AG09319 (cell line): Measurements from ENCODE around the gene ACOT13.
"Not testable (repeated sequence)": the region's sequence is repeated elsewhere in the genome, so short reads cannot be mapped to it uniquely, and the experiment has no call there.

ENCODE experiments used
- DNase-seq: peaks from one replicate; pipeline ENCODE4 v3.0.0-alpha.2; 2010; ENCODE audit warnings: low read depth; ENCODE audit errors: extremely low read depth
- TF ChIP-seq, protein P1 (sequence below): IDR thresholded peaks from 2 replicates; pipeline ENCODE4 v1.5.1; 2011; ENCODE audit warnings: low read depth, mild to moderate bottlenecking, inconsistent platforms, low read length, moderate library complexity

Gene ACOT13

GRCh38 chr6:24649691-24650090 is 17.2 kb upstream of the ACOT13 start:
- DNase-seq = no peak
- TF ChIP-seq, protein P1, sequence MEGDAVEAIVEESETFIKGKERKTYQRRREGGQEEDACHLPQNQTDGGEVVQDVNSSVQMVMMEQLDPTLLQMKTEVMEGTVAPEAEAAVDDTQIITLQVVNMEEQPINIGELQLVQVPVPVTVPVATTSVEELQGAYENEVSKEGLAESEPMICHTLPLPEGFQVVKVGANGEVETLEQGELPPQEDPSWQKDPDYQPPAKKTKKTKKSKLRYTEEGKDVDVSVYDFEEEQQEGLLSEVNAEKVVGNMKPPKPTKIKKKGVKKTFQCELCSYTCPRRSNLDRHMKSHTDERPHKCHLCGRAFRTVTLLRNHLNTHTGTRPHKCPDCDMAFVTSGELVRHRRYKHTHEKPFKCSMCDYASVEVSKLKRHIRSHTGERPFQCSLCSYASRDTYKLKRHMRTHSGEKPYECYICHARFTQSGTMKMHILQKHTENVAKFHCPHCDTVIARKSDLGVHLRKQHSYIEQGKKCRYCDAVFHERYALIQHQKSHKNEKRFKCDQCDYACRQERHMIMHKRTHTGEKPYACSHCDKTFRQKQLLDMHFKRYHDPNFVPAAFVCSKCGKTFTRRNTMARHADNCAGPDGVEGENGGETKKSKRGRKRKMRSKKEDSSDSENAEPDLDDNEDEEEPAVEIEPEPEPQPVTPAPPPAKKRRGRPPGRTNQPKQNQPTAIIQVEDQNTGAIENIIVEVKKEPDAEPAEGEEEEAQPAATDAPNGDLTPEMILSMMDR = no peak

DNA sequence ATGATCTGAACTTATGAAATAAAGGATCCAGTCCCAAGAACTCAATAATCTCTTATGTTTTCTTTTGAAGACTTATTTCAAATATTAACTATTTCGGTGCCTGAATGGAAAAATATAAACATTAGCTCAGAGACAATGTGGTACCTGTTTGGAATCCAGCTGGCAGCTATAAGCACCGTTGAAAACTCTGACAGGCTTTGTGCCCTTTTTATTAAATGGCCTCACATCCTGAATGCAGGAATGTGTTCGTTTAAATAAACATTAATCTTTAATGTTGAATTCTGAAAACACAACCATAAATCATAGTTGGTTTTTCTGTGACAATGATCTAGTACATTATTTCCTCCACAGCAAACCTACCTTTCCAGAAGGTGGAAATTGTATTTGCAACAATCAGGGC is 16.5 kb upstream of the ACOT13 start:
- no peak for DNase-seq

DNA sequence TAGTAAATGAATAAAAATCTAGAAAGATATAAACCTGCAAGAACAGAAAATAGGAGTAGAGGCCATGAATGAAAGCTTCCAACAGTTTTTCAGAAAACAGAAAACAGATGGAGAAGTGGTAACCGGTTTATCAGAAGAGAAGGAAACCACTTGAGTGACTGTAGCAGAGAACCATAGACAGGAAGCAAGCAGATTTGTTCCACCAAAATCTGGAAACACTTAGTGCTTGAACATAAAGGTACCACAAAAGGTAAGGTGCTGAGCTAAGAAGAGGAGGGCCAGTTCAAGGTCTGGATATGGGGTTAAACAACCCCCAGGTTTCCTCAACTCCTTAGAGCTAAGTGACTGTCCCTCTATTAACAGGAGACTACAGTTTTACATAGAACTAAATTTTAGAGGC is 11.7 kb upstream of the ACOT13 start:
- DNase-seq = no peak
- TF ChIP-seq, protein P1 = no peak

More for the DNA sequence above, 16.5 kb upstream of the ACOT13 start:
- TF ChIP-seq, protein P1 = no peak

GRCh38 chr6:24658573-24659560 is 8.0 kb upstream of the ACOT13 start:
- TF ChIP-seq, protein P1 = no peak
- DNase-seq = peak; percentile 86

DNA sequence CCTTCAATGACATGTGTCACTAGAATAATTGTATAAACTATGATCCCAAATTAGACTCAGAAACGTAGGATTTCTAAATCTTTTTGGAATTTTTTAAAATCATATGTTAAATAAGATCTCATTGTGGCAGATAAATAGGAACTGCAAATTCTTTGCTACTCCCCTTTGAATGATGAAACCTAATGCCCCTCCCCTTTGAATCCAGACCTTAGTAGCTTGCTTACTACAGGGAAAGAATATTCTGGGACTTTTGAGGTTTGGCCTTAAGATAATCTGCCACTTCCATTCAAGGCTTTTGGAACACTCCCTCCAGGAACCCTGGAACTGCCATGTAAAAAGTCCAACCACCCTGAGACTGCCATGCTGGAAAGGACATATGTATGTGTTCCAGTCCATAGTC is 7.3 kb upstream of the ACOT13 start:
- no peak for DNase-seq
- TF ChIP-seq, protein P1 = no peak

GRCh38 chr6:24660105-24660504 is 6.8 kb upstream of the ACOT13 start:
- TF ChIP-seq, protein P1 = no peak
- no peak for DNase-seq

DNA sequence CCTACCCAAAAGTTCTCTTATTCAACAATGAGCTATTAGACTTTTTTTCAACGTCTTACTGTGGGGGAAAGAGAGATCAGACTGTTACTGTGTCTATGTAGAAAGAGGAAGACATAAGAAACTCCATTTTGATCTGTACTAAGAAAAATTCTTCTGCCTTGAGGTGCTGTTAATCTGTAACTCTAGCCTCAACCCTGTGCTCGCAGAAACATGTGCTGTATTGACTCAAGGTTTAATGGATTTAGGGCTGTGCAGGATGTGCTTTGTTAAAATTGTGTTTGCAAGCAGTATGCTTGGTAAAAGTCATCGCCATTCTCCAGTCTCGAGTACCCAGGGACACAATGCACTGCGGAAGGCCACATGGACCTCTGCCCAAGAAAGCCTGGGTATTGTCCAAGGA is 5.1 kb upstream of the ACOT13 start:
- DNase-seq = not testable (repeated sequence)
